ENCODE measurements around the gene AGBL3.

The AGBL3 gene

GRCh38 chr7:134986363-134987251 is at the start of gene AGBL3:
TSS of gene AGBL3 (plus strand) at chr7:134986508. CDS start at chr7:134987934, 1,426 bp downstream.
- peak; percentile 90 to 93 for DNase-seq

- no peak for DNase-seq
Measured at GRCh38 chr7:134936893-134937510, 49.3 kb upstream of the AGBL3 start.

GRCh38 chr7:134938141-134938540 is 48.2 kb upstream of the AGBL3 start:
- DNase-seq = no peak

GRCh38 chr7:134939136-134939535 is 47.2 kb upstream of the AGBL3 start:
- no peak for DNase-seq

- no peak for DNase-seq
Measured at GRCh38 chr7:134940729-134941128, 45.6 kb upstream of the AGBL3 start.

- no peak for DNase-seq
Measured at GRCh38 chr7:134941185-134941900, 45.0 kb upstream of the AGBL3 start.

GRCh38 chr7:134941952-134942351 is 44.4 kb upstream of the AGBL3 start:
- no peak for DNase-seq

GRCh38 chr7:134942690-134943466 is 43.4 kb upstream of the AGBL3 start:
- DNase-seq = no peak

- no peak for DNase-seq
Measured at GRCh38 chr7:134943785-134944400, 42.4 kb upstream of the AGBL3 start.

GRCh38 chr7:134945691-134946090 is 40.6 kb upstream of the AGBL3 start:
- no peak for DNase-seq

- no peak for DNase-seq
Measured at GRCh38 chr7:134946260-134946659, 40.0 kb upstream of the AGBL3 start.

- DNase-seq = no peak
Measured at GRCh38 chr7:134947329-134947728, 39.0 kb upstream of the AGBL3 start.

GRCh38 chr7:134947831-134948230 is 38.5 kb upstream of the AGBL3 start:
- DNase-seq = no peak

GRCh38 chr7:134948246-134948645 is 38.1 kb upstream of the AGBL3 start:
- no peak for DNase-seq

GRCh38 chr7:134948736-134949135 is 37.6 kb upstream of the AGBL3 start:
- no peak for DNase-seq

- no peak for DNase-seq
Measured at GRCh38 chr7:134949171-134949570, 37.1 kb upstream of the AGBL3 start.

GRCh38 chr7:134954197-134955082 is 31.9 kb upstream of the AGBL3 start:
- DNase-seq = no peak

- DNase-seq = no peak
Measured at GRCh38 chr7:134957005-134957404, 29.3 kb upstream of the AGBL3 start.

- DNase-seq = no peak
Measured at GRCh38 chr7:134959810-134960209, 26.5 kb upstream of the AGBL3 start.

- no peak for DNase-seq
Measured at GRCh38 chr7:134962270-134962780, 24.0 kb upstream of the AGBL3 start.

GRCh38 chr7:134963036-134963435 is 23.3 kb upstream of the AGBL3 start:
- no peak for DNase-seq

All from stimulated activated CD4-positive, alpha-beta T cell treated with anti-CD3 and anti-CD28 coated beads, Interleukin-2, amount 100 ng/mL, for 24 hours (primary cell).